MCF 10A (cell line): ENCODE results near the gene VASH1. TPM values are rescaled to one million over a fixed set of nuclear protein-coding genes. Genes with fewer than 3 reads are reported as not detected.

Experiments used
- BruUV-seq: library from RNA; stranded (reverse); fragments of 400-500 nt; replicated peaks from 2 replicates; lab custom pipeline; 2021; lab: Mats Ljungman, UMichigan
- CTCF ChIA-PET: fragments of 300-600 bp; sonication (Branson Sonifier 250); formaldehyde crosslinking; extraction: SDS; loops from one replicate; lab custom pipeline; 2021; ENCODE audit warnings: antibody characterized with exemption, inconsistent platforms; lab: Yijun Ruan, JAX
- POLR2A ChIA-PET: fragments of 300-600, 350-650 bp; sonication (Branson Sonifier 250); formaldehyde crosslinking; extraction: SDS; loops from one replicate; lab custom pipeline; 2020; ENCODE audit warnings: antibody characterized with exemption, inconsistent platforms; lab: Yijun Ruan, JAX
- DNase-seq: peaks from one replicate; pipeline ENCODE4 v3.0.0-alpha.2; 2018; ENCODE audit not compliant: unreplicated experiment
- H3K27ac Mint-ChIP-seq: one replicate; pipeline ENCODE4 v1.8.0; 2022; ENCODE audit warnings: mild to moderate bottlenecking, low read depth, mixed read lengths; ENCODE audit not compliant: unreplicated experiment
- H3K27me3 Mint-ChIP-seq: one replicate; pipeline ENCODE4 v1.8.0; 2022; ENCODE audit warnings: mixed read lengths; ENCODE audit not compliant: insufficient read depth, unreplicated experiment
- H3K36me3 Mint-ChIP-seq: one replicate; pipeline ENCODE4 v1.8.0; 2022; ENCODE audit warnings: mild to moderate bottlenecking, moderate library complexity, mixed read lengths; ENCODE audit not compliant: insufficient read depth, unreplicated experiment
- H3K4me1 Mint-ChIP-seq: one replicate; pipeline ENCODE4 v1.8.0; 2022; ENCODE audit warnings: mixed read lengths; ENCODE audit not compliant: insufficient read depth, unreplicated experiment
- H3K4me3 Mint-ChIP-seq: one replicate; pipeline ENCODE4 v1.8.0; 2022; ENCODE audit warnings: mild to moderate bottlenecking, moderate library complexity, mixed read lengths; ENCODE audit not compliant: unreplicated experiment
- H3K9me3 Mint-ChIP-seq: one replicate; pipeline ENCODE4 v1.8.0; 2022; ENCODE audit warnings: mixed read lengths; ENCODE audit not compliant: unreplicated experiment
- CTCF ChIP-seq: fragments of 200-600 bp; IDR thresholded peaks from one replicate; pipeline ENCODE4 v1.8.0; 2022; ENCODE audit warnings: antibody characterized with exemption, mild to moderate bottlenecking; ENCODE audit not compliant: unreplicated experiment
- intact Hi-C: fragments of 100-400 bp; cut with micrococcal nuclease; formaldehyde crosslinking; loops from 2 replicates; pipeline ENCODE4 v1.14.1; 2022
- total RNA-seq: library from RNA; stranded (reverse); gene quantifications from 2 replicates; pipeline ENCODE4 v1.2.3, GENCODE V29; 2022

The VASH1 gene
- total RNA-seq, 1 experiment from 2014 or later = 0.35 TPM

DNA sequence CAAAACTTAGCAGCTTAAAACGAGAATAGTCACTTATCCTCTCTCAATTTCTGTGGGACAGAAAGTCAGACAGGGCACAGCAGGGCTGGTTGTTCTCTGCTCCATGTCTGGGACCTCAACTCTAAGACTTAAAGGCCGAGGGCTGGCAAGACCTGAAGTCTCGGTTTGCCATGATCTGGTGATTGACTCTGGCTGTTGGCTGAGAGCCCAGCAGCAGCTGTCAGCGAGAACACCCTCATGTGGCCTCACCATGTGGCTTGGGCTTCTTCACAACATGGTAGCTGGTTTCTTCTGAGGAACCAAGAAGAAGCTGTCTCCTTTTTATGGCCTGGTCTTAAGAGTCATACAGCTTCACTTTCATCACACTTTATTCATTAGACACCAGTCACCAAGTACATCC is 1.7 kb upstream of the VASH1 start:
- H3K36me3 Mint-ChIP-seq = no peaks in the 10 kb centered on the region
- TF ChIP-seq CTCF = no peak
- H3K4me1 Mint-ChIP-seq = no peaks in the 10 kb centered on the region
- H3K27ac Mint-ChIP-seq = no peak overlapping the region
- POLR2A ChIA-PET = interaction anchor here (0.7 kb wide), 1 partner anchor 31 kb away, joined by 4 read pairs; no protein-coding TSS in a partner anchor
- DNase-seq = no peak
- no peaks in the 10 kb centered on the region for H3K9me3 Mint-ChIP-seq
- intact Hi-C loops = no loop called here
- no peak overlapping the region for H3K4me3 Mint-ChIP-seq
- H3K27me3 Mint-ChIP-seq = peaks cover 35% of the 10 kb centered on the region
- CTCF ChIA-PET = interaction anchor here (0.7 kb wide), 1 partner anchor 288 kb away, joined by 3 read pairs; no protein-coding TSS in a partner anchor
- no TSS peak for BruUV-seq

GRCh38 chr14:76760331-76761135 is 735 bp upstream of the VASH1 start:
- CTCF ChIA-PET = interaction anchor here (0.6 to 1.3 kb wide), 2 partner anchors 27 to 51 kb away, joined by 3 to 4 read pairs; no protein-coding TSS in a partner anchor
- peaks cover 25% of the 10 kb centered on the region for H3K27me3 Mint-ChIP-seq
- DNase-seq = no peak
- no peaks in the 10 kb centered on the region for H3K4me1 Mint-ChIP-seq
- H3K9me3 Mint-ChIP-seq = no peaks in the 10 kb centered on the region
- intact Hi-C loops = no loop called here
- H3K4me3 Mint-ChIP-seq = peak overlapping the region; percentile 71
- no peak overlapping the region for H3K27ac Mint-ChIP-seq
- no peaks in the 10 kb centered on the region for H3K36me3 Mint-ChIP-seq
- TF ChIP-seq CTCF = no peak
- POLR2A ChIA-PET = no interaction called here
- BruUV-seq = no TSS peak

DNA sequence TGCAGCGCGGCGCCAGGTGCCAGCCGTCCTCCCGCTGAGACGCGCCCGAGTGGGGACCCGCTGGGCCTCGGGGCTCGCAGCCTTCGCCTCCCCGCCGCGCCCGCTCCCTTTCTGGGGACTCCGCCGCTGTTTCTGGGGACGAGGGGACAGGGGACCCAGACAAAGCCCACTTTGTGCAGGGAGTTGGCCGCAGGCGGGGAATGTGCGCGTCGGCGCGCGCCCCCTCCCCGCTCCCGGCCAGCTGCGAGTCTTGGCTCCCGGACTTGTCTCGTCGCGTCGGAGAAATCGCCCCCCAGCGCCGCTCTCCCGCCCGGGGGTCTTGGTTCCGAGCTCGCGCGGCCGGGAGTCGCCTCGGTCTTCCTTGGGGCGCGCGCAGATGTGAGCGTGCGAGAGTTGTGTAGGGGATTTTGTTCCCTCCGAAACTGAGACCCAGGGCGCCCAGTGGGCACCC is 717 bp downstream of the VASH1 start:
- no peak for TF ChIP-seq CTCF
- Mint-ChIP-seq H3K36me3 (no peaks in the 10 kb centered on the region), H3K9me3 (no peaks in the 10 kb centered on the region), H3K4me1 (no peaks in the 10 kb centered on the region), H3K27me3 (peaks cover 16% of the 10 kb centered on the region), H3K4me3 (peak overlapping the region; percentile 71), H3K27ac (no peak overlapping the region)
- POLR2A ChIA-PET = interaction anchor here (1.3 kb wide), 1 partner anchor 52 kb away, joined by 4 read pairs; no protein-coding TSS in a partner anchor
- DNase-seq = no peak
- CTCF ChIA-PET = interaction anchor here (0.6 kb wide), 1 partner anchor 342 kb away, joined by 3 read pairs; no protein-coding TSS in a partner anchor
- no TSS peak for BruUV-seq
- intact Hi-C loops = no loop called here

DNA sequence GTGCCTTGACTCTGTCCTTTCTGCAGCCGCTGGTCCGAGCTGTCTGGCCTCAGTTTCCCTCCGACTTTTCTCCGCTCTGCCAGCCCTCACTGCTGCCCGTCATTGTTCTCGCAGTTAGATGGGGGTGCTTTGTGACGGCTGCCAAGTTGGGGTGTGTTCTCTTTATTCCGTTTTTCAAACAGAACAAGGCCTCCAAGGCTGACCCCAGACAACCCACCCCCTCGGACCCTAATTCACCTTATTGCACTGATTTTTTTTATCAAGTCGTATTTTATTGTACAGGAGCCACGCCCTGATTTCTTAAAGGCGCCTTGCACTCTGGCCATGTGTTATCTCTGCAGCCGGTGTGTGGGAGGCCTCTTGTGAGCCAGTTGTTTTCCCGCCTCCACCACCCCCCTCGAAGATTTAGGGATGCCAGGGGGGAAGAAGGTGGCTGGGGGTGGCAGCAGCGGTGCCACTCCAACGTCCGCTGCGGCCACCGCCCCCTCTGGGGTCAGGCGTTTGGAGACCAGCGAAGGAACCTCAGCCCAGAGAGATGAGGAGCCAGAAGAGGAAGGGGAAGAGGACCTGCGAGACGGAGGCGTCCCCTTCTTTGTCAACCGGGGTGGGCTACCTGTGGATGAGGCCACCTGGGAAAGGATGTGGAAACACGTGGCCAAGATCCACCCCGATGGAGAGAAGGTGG is 1.3 kb downstream of the VASH1 start:
- Mint-ChIP-seq H3K4me3 (peak overlapping the region; percentile 71), H3K27ac (no peak overlapping the region), H3K36me3 (no peaks in the 10 kb centered on the region), H3K4me1 (no peaks in the 10 kb centered on the region), H3K27me3 (peaks cover 16% of the 10 kb centered on the region), H3K9me3 (no peaks in the 10 kb centered on the region)
- no TSS peak for BruUV-seq
- DNase-seq = no peak
- intact Hi-C loops = no loop called here
- POLR2A ChIA-PET = interaction anchor here (1.3 kb wide), 1 partner anchor 52 kb away, joined by 4 read pairs; no protein-coding TSS in a partner anchor
- TF ChIP-seq CTCF = no peak
- CTCF ChIA-PET = no interaction called here
